Neuronal stem cell (in vitro differentiated cells): ENCODE results near the gene MMP8. TPM values are rescaled to one million over a fixed set of nuclear protein-coding genes. Genes with fewer than 3 reads are reported as not detected.

Source experiments
- DNase-seq: peaks from one replicate; pipeline ENCODE4 v3.0.0-alpha.2; 2013; ENCODE audit warnings: low spot score
- H2AFZ ChIP-seq: one replicate; pipeline ENCODE4 v1.6.1; 2013; ENCODE audit warnings: mild to moderate bottlenecking, low read length, inconsistent platforms
- H2AK5ac ChIP-seq: 2 replicates; pipeline ENCODE4 v1.6.1; 2013; ENCODE audit warnings: low read depth, mild to moderate bottlenecking, inconsistent platforms, low read length, moderate library complexity, mixed read lengths
- H2BK120ac ChIP-seq: 2 replicates; pipeline ENCODE4 v1.6.1; 2013; ENCODE audit warnings: low read depth, mild to moderate bottlenecking, inconsistent platforms, low read length, moderate library complexity, mixed read lengths
- H2BK12ac ChIP-seq: one replicate; pipeline ENCODE4 v1.6.1; 2013; ENCODE audit warnings: low read length, inconsistent platforms
- H2BK15ac ChIP-seq: 2 replicates; pipeline ENCODE4 v1.6.1; 2013; ENCODE audit warnings: mild to moderate bottlenecking, low read length, inconsistent platforms, mixed read lengths
- H2BK5ac ChIP-seq: one replicate; pipeline ENCODE4 v1.6.1; 2013; ENCODE audit warnings: inconsistent platforms, mild to moderate bottlenecking, low read length, moderate library complexity
- H3K14ac ChIP-seq: one replicate; pipeline ENCODE4 v1.6.1; 2013; ENCODE audit warnings: low read length, inconsistent platforms
- H3K18ac ChIP-seq: 2 replicates; pipeline ENCODE4 v1.6.1; 2013; ENCODE audit warnings: low read length, inconsistent platforms
- H3K23ac ChIP-seq: 2 replicates; pipeline ENCODE4 v1.6.1; 2013; ENCODE audit warnings: low read depth, mild to moderate bottlenecking, mixed read lengths, low read length, inconsistent platforms; ENCODE audit not compliant: poor library complexity
- H3K27ac ChIP-seq: replicated peaks from 3 replicates; pipeline ENCODE4 v1.5.1; 2013; ENCODE audit warnings: low read length, inconsistent platforms
- H3K27me3 ChIP-seq, 3 experiments: 2 replicates each; pipeline ENCODE4 v1.6.1; 2013; ENCODE audit warnings: low read length in 3 of 3, mild to moderate bottlenecking in 2 of 3, inconsistent platforms in 1 of 3, low read depth in 1 of 3, mixed read lengths in 1 of 3, moderate library complexity in 1 of 3; ENCODE audit not compliant: control insufficient read depth in 3 of 3, insufficient read depth in 3 of 3
- H3K36me3 ChIP-seq, 2 donors: replicated peaks in 1 of 2; 2 replicates each; pipeline ENCODE4 v1.6.1; 2013; ENCODE audit warnings: low read length in 2 of 2; ENCODE audit not compliant: control insufficient read depth in 2 of 2, insufficient read depth in 2 of 2
- H3K4ac ChIP-seq: 2 replicates; pipeline ENCODE4 v1.6.1; 2013; ENCODE audit warnings: inconsistent platforms, mild to moderate bottlenecking, low read length, moderate library complexity
- H3K4me1 ChIP-seq, 2 donors: 1 replicate in 1 of 2; 2 replicates in 1 of 2; pipeline ENCODE4 v1.6.1; 2013; ENCODE audit warnings: low read length in 2 of 2, low read depth in 1 of 2; ENCODE audit not compliant: control insufficient read depth in 2 of 2, insufficient read depth in 1 of 2
- H3K4me2 ChIP-seq: one replicate; pipeline ENCODE4 v1.6.1; 2013; ENCODE audit warnings: mild to moderate bottlenecking, low read length, inconsistent platforms; ENCODE audit not compliant: insufficient read depth, poor library complexity, severe bottlenecking
- H3K4me3 ChIP-seq, 2 donors: 2 replicates each; pipeline ENCODE4 v1.5.1; 2013; ENCODE audit warnings: low read length in 2 of 2, mild to moderate bottlenecking in 2 of 2, inconsistent platforms in 1 of 2, moderate library complexity in 1 of 2
- H3K79me1 ChIP-seq: one replicate; pipeline ENCODE4 v1.6.1; 2013; ENCODE audit warnings: low read depth, mild to moderate bottlenecking, inconsistent platforms, low read length, moderate library complexity
- H3K9ac ChIP-seq: one replicate; pipeline ENCODE4 v1.6.1; 2013; ENCODE audit warnings: mild to moderate bottlenecking, low read depth, low read length, inconsistent platforms; ENCODE audit not compliant: poor library complexity
- H3K9me3 ChIP-seq, 2 donors: replicated peaks in 1 of 2; 2 replicates each; pipeline versions ENCODE3 to v1.6.1; 2013; ENCODE audit warnings: low read length in 2 of 2, mild to moderate bottlenecking in 2 of 2, inconsistent platforms in 1 of 2, low read depth in 1 of 2, mixed read lengths in 1 of 2, moderate library complexity in 1 of 2; ENCODE audit not compliant: control insufficient read depth in 2 of 2, insufficient read depth in 1 of 2
- H4K8ac ChIP-seq: one replicate; pipeline ENCODE4 v1.6.1; 2013; ENCODE audit warnings: low read depth, mild to moderate bottlenecking, inconsistent platforms, low read length, moderate library complexity
- H4K91ac ChIP-seq: one replicate; pipeline ENCODE4 v1.6.1; 2013; ENCODE audit warnings: low read length, low read depth, mild to moderate bottlenecking, inconsistent platforms; ENCODE audit not compliant: poor library complexity
- WGBS, 2 donors: extraction: QIAGEN DNeasy Blood & Tissue Kit; methylation state at CpG; one replicate each; pipeline ENCODE4 v1.1.7; 2013; ENCODE audit warnings: missing lambda C conversion rate in 2 of 2, mixed read lengths in 1 of 2; ENCODE audit not compliant: insufficient read length in 2 of 2, insufficient replicate concordance in 1 of 2; ENCODE audit errors: extremely low coverage in 2 of 2; 5-methylcytosine and 5-hydroxymethylcytosine counted together
- polyA plus RNA-seq, 2 experiments: library from polyadenylated mRNA; stranded (reverse); fragments of 200-250 nt; gene quantifications; one replicate each; pipeline ENCODE4 v1.2.3, GENCODE V29; 2013

The MMP8 gene, protein sequence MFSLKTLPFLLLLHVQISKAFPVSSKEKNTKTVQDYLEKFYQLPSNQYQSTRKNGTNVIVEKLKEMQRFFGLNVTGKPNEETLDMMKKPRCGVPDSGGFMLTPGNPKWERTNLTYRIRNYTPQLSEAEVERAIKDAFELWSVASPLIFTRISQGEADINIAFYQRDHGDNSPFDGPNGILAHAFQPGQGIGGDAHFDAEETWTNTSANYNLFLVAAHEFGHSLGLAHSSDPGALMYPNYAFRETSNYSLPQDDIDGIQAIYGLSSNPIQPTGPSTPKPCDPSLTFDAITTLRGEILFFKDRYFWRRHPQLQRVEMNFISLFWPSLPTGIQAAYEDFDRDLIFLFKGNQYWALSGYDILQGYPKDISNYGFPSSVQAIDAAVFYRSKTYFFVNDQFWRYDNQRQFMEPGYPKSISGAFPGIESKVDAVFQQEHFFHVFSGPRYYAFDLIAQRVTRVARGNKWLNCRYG
- not detected for polyA plus RNA-seq (2013, experiment 1 of 2)
- not detected for polyA plus RNA-seq (2013, experiment 2 of 2)

GRCh38 chr11:102724904-102725500 lies at the start of gene MMP8:
Gene MMP8 (minus strand): TSS chr11:102724954. CDS start chr11:102724855, 99 bp downstream.
- H3K4me2 ChIP-seq, result no peak within 1 kb of the TSS

DNA sequence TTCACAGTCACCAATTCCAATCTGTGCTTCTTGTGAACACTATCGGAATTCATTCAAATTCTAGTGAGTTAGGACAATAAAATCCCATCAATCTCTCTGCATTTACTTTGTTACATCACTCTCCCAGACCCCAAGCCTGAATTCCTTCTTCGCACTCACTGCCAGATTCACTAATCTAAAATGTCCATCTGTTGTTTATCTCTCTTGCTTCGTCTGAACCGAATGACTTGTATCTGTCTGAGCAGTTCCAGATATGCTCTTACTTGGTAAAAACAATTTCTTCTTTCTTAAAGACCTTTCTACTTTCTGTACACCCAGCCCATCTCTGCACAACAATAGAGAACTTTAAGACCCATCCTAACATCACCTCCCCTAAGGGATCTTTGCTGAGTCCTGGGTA lies 48.6 kb upstream of the MMP8 start:
- no peak overlapping the region for H2BK120ac ChIP-seq
- no peak overlapping the region for H2BK12ac ChIP-seq
- no peak overlapping the region for H2AK5ac ChIP-seq
- no peak overlapping the region for H3K18ac ChIP-seq
- DNase-seq, result no peak
- H4K91ac ChIP-seq, result no peak overlapping the region
- WGBS, 2 donors, result no CpG with 5 or more reads among the region's 4 CpGs
- H3K79me1 ChIP-seq, result no peaks in the 10 kb centered on the region
- H3K27ac ChIP-seq, result no peak overlapping the region
- H3K4me1 ChIP-seq, result peaks cover 0 to 2% of the 10 kb centered on the region in 2 donors
- H3K36me3 ChIP-seq, result no peaks in the 10 kb centered on the region
- H3K27me3 ChIP-seq, result no peaks in the 10 kb centered on the region
- H2BK5ac ChIP-seq, result no peak overlapping the region
- no peaks in the 10 kb centered on the region for H3K9me3 ChIP-seq
- no peak overlapping the region for H2BK15ac ChIP-seq
- no peak overlapping the region for H3K23ac ChIP-seq
- no peak overlapping the region for H3K4ac ChIP-seq
- no peak overlapping the region for H3K14ac ChIP-seq
- no peak overlapping the region for H3K4me3 ChIP-seq
- no peak overlapping the region for H3K9ac ChIP-seq
- no peak overlapping the region for H3K4me2 ChIP-seq
- H2AFZ ChIP-seq, result no peak overlapping the region
- H4K8ac ChIP-seq, result no peak overlapping the region

More at GRCh38 chr11:102724904-102725500, at the start of gene MMP8:
- Histone ChIP-seq H3K9ac (no peak within 1 kb of the TSS), H3K79me1 (no peaks in the 10 kb centered on the region), H4K91ac (no peak within 1 kb of the TSS), H2AK5ac (no peak within 1 kb of the TSS), H3K36me3 (no peaks in the 10 kb centered on the region), H4K8ac (no peak within 1 kb of the TSS), H3K4me3 (no peak within 1 kb of the TSS), H2BK120ac (no peak within 1 kb of the TSS), H2AFZ (no peak within 1 kb of the TSS), H3K23ac (no peak within 1 kb of the TSS), H2BK15ac (no peak within 1 kb of the TSS), H3K18ac (no peak within 1 kb of the TSS), H2BK12ac (no peak within 1 kb of the TSS), H3K4me1 (no peaks in the 10 kb centered on the region), H3K4ac (no peak within 1 kb of the TSS), H3K9me3 (no peaks in the 10 kb centered on the region), H3K27ac (no peak within 1 kb of the TSS), H3K14ac (no peak within 1 kb of the TSS), H2BK5ac (no peak within 1 kb of the TSS), H3K27me3 (no peaks in the 10 kb centered on the region)
- whole genome bisulfite sequencing, 2 donors, result no CpG with 5 or more reads among the region's 2 CpGs
- DNase-seq, result no peak

DNA sequence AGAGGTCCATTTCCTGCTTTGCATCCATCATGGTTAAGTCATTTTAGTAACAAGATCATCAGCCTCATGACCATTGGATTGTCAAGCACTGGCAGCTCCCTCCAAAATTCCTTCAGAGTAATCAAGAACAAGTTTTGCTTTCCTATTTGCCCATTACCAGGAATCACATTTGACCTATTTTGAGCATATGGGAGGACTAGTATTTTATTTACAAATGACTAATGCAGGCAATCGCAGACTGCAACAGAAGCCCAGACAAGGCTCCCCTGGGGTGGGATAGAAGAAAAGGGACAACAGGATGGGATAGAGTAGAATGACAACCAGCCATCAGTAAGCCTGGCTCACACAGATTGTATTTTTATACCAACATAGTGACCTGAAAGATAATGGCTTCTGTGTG lies 46.6 kb upstream of the MMP8 start:
- H3K18ac ChIP-seq, result no peak overlapping the region
- DNase-seq, result no peak
- no peaks in the 10 kb centered on the region for H3K27me3 ChIP-seq
- no peak overlapping the region for H2BK12ac ChIP-seq
- H2BK5ac ChIP-seq, result no peak overlapping the region
- no peak overlapping the region for H3K4me3 ChIP-seq
- H2BK15ac ChIP-seq, result no peak overlapping the region
- no peaks in the 10 kb centered on the region for H3K79me1 ChIP-seq
- no peak overlapping the region for H2BK120ac ChIP-seq
- H4K91ac ChIP-seq, result no peak overlapping the region
- no peaks in the 10 kb centered on the region for H3K36me3 ChIP-seq
- no peak overlapping the region for H2AK5ac ChIP-seq
- H3K4me1 ChIP-seq, result peaks cover 0 to 2% of the 10 kb centered on the region in 2 donors
- H3K27ac ChIP-seq, result no peak overlapping the region
- no peak overlapping the region for H3K4ac ChIP-seq
- no peak overlapping the region for H3K14ac ChIP-seq
- H3K23ac ChIP-seq, result no peak overlapping the region
- H3K4me2 ChIP-seq, result no peak overlapping the region
- no peak overlapping the region for H2AFZ ChIP-seq
- WGBS, 2 donors, result no CpG with 5 or more reads among the region's 1 CpG
- H4K8ac ChIP-seq, result no peak overlapping the region
- H3K9ac ChIP-seq, result no peak overlapping the region
- H3K9me3 ChIP-seq, result no peaks in the 10 kb centered on the region

DNA sequence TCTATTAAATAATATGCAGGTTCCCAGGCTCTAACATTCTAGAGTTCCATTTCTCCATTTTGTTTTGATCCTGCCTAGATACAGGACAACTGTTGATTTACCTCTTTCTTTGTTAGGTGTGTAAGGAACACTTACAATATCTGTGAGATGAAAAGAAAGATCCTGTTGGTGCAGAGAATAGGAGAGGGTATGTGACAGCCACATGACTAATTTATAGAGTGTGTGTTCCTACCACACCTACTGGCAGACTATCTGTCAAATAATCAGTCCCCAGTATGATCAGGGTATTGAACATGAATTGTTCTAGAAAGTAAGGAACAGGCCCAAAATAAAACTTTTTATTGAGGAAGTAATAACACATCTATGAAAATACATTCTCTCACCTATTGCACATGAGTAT lies 45.4 kb upstream of the MMP8 start:
- Histone ChIP-seq H4K91ac (no peak overlapping the region), H3K4me3 (no peak overlapping the region), H3K9me3 (no peaks in the 10 kb centered on the region), H3K4ac (no peak overlapping the region), H3K14ac (no peak overlapping the region), H2BK5ac (no peak overlapping the region), H3K4me2 (no peak overlapping the region), H4K8ac (no peak overlapping the region), H2BK120ac (no peak overlapping the region), H3K27me3 (no peaks in the 10 kb centered on the region), H3K18ac (no peak overlapping the region), H3K79me1 (no peaks in the 10 kb centered on the region), H3K27ac (no peak overlapping the region), H3K4me1 (peaks cover 0 to 2% of the 10 kb centered on the region in 2 donors), H2BK12ac (no peak overlapping the region), H3K9ac (no peak overlapping the region), H3K36me3 (no peaks in the 10 kb centered on the region), H2AK5ac (no peak overlapping the region), H3K23ac (no peak overlapping the region), H2BK15ac (no peak overlapping the region), H2AFZ (no peak overlapping the region)
- DNase-seq, result no peak
